Activated naive CD4-positive, alpha-beta T cell treated with anti-CD3 and anti-CD28 coated beads for 36 hours (primary cell): ENCODE data around the gene TRIM14. TPM values are rescaled to one million over a fixed set of nuclear protein-coding genes. Genes with fewer than 3 reads are reported as not detected.

ENCODE experiments used
- CTCF ChIA-PET: fragments of 350-600 bp; sonication (Branson Sonifier 250); formaldehyde crosslinking; loops from one replicate; lab custom pipeline; 2021; ENCODE audit warnings: antibody characterized with exemption; lab: Charles Lee
- DNase-seq: peaks from one replicate; pipeline ENCODE4 v3.0.0-alpha.2; 2020
- H3K27ac Mint-ChIP-seq: one replicate; pipeline ENCODE4 v1.8.0; 2021; ENCODE audit warnings: mild to moderate bottlenecking, mixed read lengths
- H3K27me3 Mint-ChIP-seq: one replicate; pipeline ENCODE4 v1.8.0; 2021; ENCODE audit warnings: low read depth, mixed read lengths
- H3K36me3 Mint-ChIP-seq: one replicate; pipeline ENCODE4 v1.8.0; 2021; ENCODE audit warnings: low read depth, mixed read lengths
- H3K4me1 Mint-ChIP-seq: one replicate; pipeline ENCODE4 v1.8.0; 2021; ENCODE audit warnings: low read depth, mixed read lengths
- H3K4me3 Mint-ChIP-seq: one replicate; pipeline ENCODE4 v1.8.0; 2021; ENCODE audit warnings: mild to moderate bottlenecking, moderate library complexity, mixed read lengths
- H3K9me3 Mint-ChIP-seq: one replicate; pipeline ENCODE4 v1.8.0; 2021; ENCODE audit warnings: mixed read lengths
- intact Hi-C: fragments of 100-400 bp; cut with micrococcal nuclease; formaldehyde crosslinking; loops from one replicate; pipeline ENCODE4 v1.15.1; 2023
- total RNA-seq, 2 experiments: library from RNA; stranded (reverse); gene quantifications; one replicate each; pipeline ENCODE4 v1.2.3, GENCODE V29; 2021

The TRIM14 gene
- total RNA-seq = 10 to 100 TPM; 49.6 to 55.0 TPM

GRCh38 chr9:98118640-98119601 is at the start of gene TRIM14:
TSS of gene TRIM14 (minus strand) at chr9:98119222. CDS start at chr9:98119188, 34 bp downstream.
- peaks cover 12% of the 10 kb centered on the region for H3K36me3 Mint-ChIP-seq
- intact Hi-C loops = loop anchor here (1.0 to 5.0 kb wide), 9 partner anchors 10 to 196 kb away; partner anchors contain the start of genes ANP32B and TBC1D2
- no peaks in the 10 kb centered on the region for H3K27me3 Mint-ChIP-seq
- H3K9me3 Mint-ChIP-seq = no peaks in the 10 kb centered on the region
- DNase-seq = peak; percentile 60
- H3K4me3 Mint-ChIP-seq = peak within 1 kb of the TSS; percentile 81
- CTCF ChIA-PET = interaction anchor here (0.6 to 2.7 kb wide), 15 partner anchors 9 to 218 kb away, joined by 3 to 10 read pairs (median 5); partner anchors contain the start of genes TBC1D2 and TRMO
- H3K27ac Mint-ChIP-seq = peak within 1 kb of the TSS; percentile 92
- peaks cover 44% of the 10 kb centered on the region for H3K4me1 Mint-ChIP-seq

GRCh38 chr9:98168153-98168780 is 49.2 kb upstream of the TRIM14 start:
- Mint-ChIP-seq H3K36me3 (no peaks in the 10 kb centered on the region), H3K27me3 (no peaks in the 10 kb centered on the region), H3K4me1 (peaks cover 22% of the 10 kb centered on the region), H3K9me3 (no peaks in the 10 kb centered on the region), H3K4me3 (no peak overlapping the region), H3K27ac (no peak overlapping the region)
- CTCF ChIA-PET = no interaction called here
- intact Hi-C loops = no loop called here
- no peak for DNase-seq

- intact Hi-C loops = no loop called here
- CTCF ChIA-PET = no interaction called here
- Mint-ChIP-seq H3K9me3 (no peaks in the 10 kb centered on the region), H3K27me3 (no peaks in the 10 kb centered on the region), H3K36me3 (no peaks in the 10 kb centered on the region), H3K4me3 (no peak overlapping the region), H3K27ac (no peak overlapping the region), H3K4me1 (peaks cover 8% of the 10 kb centered on the region)
- no peak for DNase-seq
Measured at GRCh38 chr9:98164912-98165311, 45.9 kb upstream of the TRIM14 start.

- CTCF ChIA-PET = no interaction called here
- intact Hi-C loops = no loop called here
- Mint-ChIP-seq H3K4me1 (peaks cover 10% of the 10 kb centered on the region), H3K27me3 (no peaks in the 10 kb centered on the region), H3K36me3 (no peaks in the 10 kb centered on the region), H3K4me3 (no peak overlapping the region), H3K27ac (no peak overlapping the region), H3K9me3 (no peaks in the 10 kb centered on the region)
- no peak for DNase-seq
Measured at GRCh38 chr9:98162613-98163012, 43.6 kb upstream of the TRIM14 start.

GRCh38 chr9:98161851-98162250 is 42.8 kb upstream of the TRIM14 start:
- DNase-seq = no peak
- H3K27ac Mint-ChIP-seq = no peak overlapping the region
- CTCF ChIA-PET = interaction anchor here (0.6 to 0.7 kb wide), 2 partner anchors 73 to 94 kb away, joined by 3 read pairs; no protein-coding TSS in a partner anchor
- intact Hi-C loops = no loop called here
- no peaks in the 10 kb centered on the region for H3K9me3 Mint-ChIP-seq
- H3K36me3 Mint-ChIP-seq = no peaks in the 10 kb centered on the region
- H3K4me3 Mint-ChIP-seq = no peak overlapping the region
- peaks cover 10% of the 10 kb centered on the region for H3K4me1 Mint-ChIP-seq
- no peaks in the 10 kb centered on the region for H3K27me3 Mint-ChIP-seq

- no peak for DNase-seq
- H3K4me3 Mint-ChIP-seq = no peak overlapping the region
- H3K9me3 Mint-ChIP-seq = no peaks in the 10 kb centered on the region
- H3K36me3 Mint-ChIP-seq = peaks cover 1% of the 10 kb centered on the region
- CTCF ChIA-PET = interaction anchor here (1.0 kb wide), 1 partner anchor 64 kb away, joined by 6 read pairs; no protein-coding TSS in a partner anchor
- H3K4me1 Mint-ChIP-seq = peaks cover 10% of the 10 kb centered on the region
- no peaks in the 10 kb centered on the region for H3K27me3 Mint-ChIP-seq
- intact Hi-C loops = no loop called here
- H3K27ac Mint-ChIP-seq = no peak overlapping the region
Measured at GRCh38 chr9:98159790-98160189, 40.8 kb upstream of the TRIM14 start.

GRCh38 chr9:98159301-98159700 is 40.3 kb upstream of the TRIM14 start:
- Mint-ChIP-seq H3K4me1 (peaks cover 10% of the 10 kb centered on the region), H3K9me3 (no peaks in the 10 kb centered on the region), H3K4me3 (no peak overlapping the region), H3K27ac (no peak overlapping the region), H3K27me3 (no peaks in the 10 kb centered on the region), H3K36me3 (peaks cover 1% of the 10 kb centered on the region)
- no peak for DNase-seq
- intact Hi-C loops = no loop called here
- CTCF ChIA-PET = interaction anchor here (1.0 kb wide), 1 partner anchor 65 kb away, joined by 6 read pairs; no protein-coding TSS in a partner anchor

GRCh38 chr9:98158071-98158831 is 39.2 kb upstream of the TRIM14 start:
- Mint-ChIP-seq H3K4me1 (peaks cover 8% of the 10 kb centered on the region), H3K27me3 (no peaks in the 10 kb centered on the region), H3K36me3 (peaks cover 1% of the 10 kb centered on the region), H3K9me3 (no peaks in the 10 kb centered on the region), H3K27ac (no peak overlapping the region), H3K4me3 (no peak overlapping the region)
- DNase-seq = no peak
- CTCF ChIA-PET = interaction anchor here (0.5 to 1.2 kb wide), 2 partner anchors 34 to 101 kb away, joined by 3 to 8 read pairs; partner anchors contain the start of gene CORO2A
- intact Hi-C loops = no loop called here

GRCh38 chr9:98157372-98157771 is 38.4 kb upstream of the TRIM14 start:
- intact Hi-C loops = no loop called here
- peaks cover 8% of the 10 kb centered on the region for H3K4me1 Mint-ChIP-seq
- no peak overlapping the region for H3K27ac Mint-ChIP-seq
- no peak overlapping the region for H3K4me3 Mint-ChIP-seq
- CTCF ChIA-PET = interaction anchor here (1.2 kb wide), 1 partner anchor 35 kb away, joined by 3 read pairs; the partner anchor contains the start of gene CORO2A
- peaks cover 1% of the 10 kb centered on the region for H3K36me3 Mint-ChIP-seq
- H3K27me3 Mint-ChIP-seq = no peaks in the 10 kb centered on the region
- DNase-seq = no peak
- H3K9me3 Mint-ChIP-seq = no peaks in the 10 kb centered on the region

- CTCF ChIA-PET = interaction anchor here (0.7 kb wide), 1 partner anchor 1366 kb away, joined by 4 read pairs; no protein-coding TSS in a partner anchor
- Mint-ChIP-seq H3K4me1 (peaks cover 8% of the 10 kb centered on the region), H3K27me3 (no peaks in the 10 kb centered on the region), H3K36me3 (peaks cover 1% of the 10 kb centered on the region), H3K4me3 (no peak overlapping the region), H3K9me3 (no peaks in the 10 kb centered on the region), H3K27ac (no peak overlapping the region)
- intact Hi-C loops = no loop called here
- DNase-seq = no peak
Measured at GRCh38 chr9:98154678-98155077, 35.7 kb upstream of the TRIM14 start.

GRCh38 chr9:98152526-98152925 is 33.5 kb upstream of the TRIM14 start:
- H3K27ac Mint-ChIP-seq = no peak overlapping the region
- H3K4me1 Mint-ChIP-seq = no peaks in the 10 kb centered on the region
- intact Hi-C loops = no loop called here
- no peak overlapping the region for H3K4me3 Mint-ChIP-seq
- CTCF ChIA-PET = no interaction called here
- no peaks in the 10 kb centered on the region for H3K9me3 Mint-ChIP-seq
- H3K27me3 Mint-ChIP-seq = no peaks in the 10 kb centered on the region
- DNase-seq = no peak
- peaks cover 3% of the 10 kb centered on the region for H3K36me3 Mint-ChIP-seq

GRCh38 chr9:98150721-98151120 is 31.7 kb upstream of the TRIM14 start:
- Mint-ChIP-seq H3K27me3 (no peaks in the 10 kb centered on the region), H3K4me1 (peaks cover 1% of the 10 kb centered on the region), H3K9me3 (no peaks in the 10 kb centered on the region), H3K4me3 (no peak overlapping the region), H3K27ac (no peak overlapping the region), H3K36me3 (peaks cover 2% of the 10 kb centered on the region)
- no peak for DNase-seq
- intact Hi-C loops = no loop called here
- CTCF ChIA-PET = no interaction called here
